ENCODE measurements around the gene ELOA.
"Not testable (repeated sequence)": the region's sequence is repeated elsewhere in the genome, so short reads cannot be mapped to it uniquely, and the experiment has no call there.

Gene ELOA

GRCh38 chr1:23801338-23801748, 58.1 kb downstream of the ELOA start:
- no peak for DNase-seq (ENCODE audit: low read depth)

- DNase-seq (ENCODE audit: low read depth) = no peak
Observed at GRCh38 chr1:23801876-23802275, 58.6 kb downstream of the ELOA start.

- DNase-seq (ENCODE audit: low read depth) = not testable (repeated sequence)
Observed at GRCh38 chr1:23802809-23803342, 59.6 kb downstream of the ELOA start.

GRCh38 chr1:23803674-23804073, 60.4 kb downstream of the ELOA start:
- DNase-seq (ENCODE audit: low read depth) = no peak

- DNase-seq (ENCODE audit: low read depth) = no peak
Observed at GRCh38 chr1:23804183-23804835, 61.0 kb downstream of the ELOA start.

GRCh38 chr1:23805025-23805424, 61.8 kb downstream of the ELOA start:
- DNase-seq (ENCODE audit: low read depth) = no peak

GRCh38 chr1:23806280-23806679, 63.0 kb downstream of the ELOA start:
- DNase-seq (ENCODE audit: low read depth) = no peak

GRCh38 chr1:23807453-23807852, 64.2 kb downstream of the ELOA start:
- DNase-seq (ENCODE audit: low read depth) = no peak

- peak; percentile 79 for DNase-seq (ENCODE audit: low read depth)
Observed at GRCh38 chr1:23809751-23810171, 66.5 kb downstream of the ELOA start.

- no peak for DNase-seq (ENCODE audit: low read depth)
Observed at GRCh38 chr1:23810818-23811540, 67.7 kb downstream of the ELOA start.
